BLaER1 treated with 17β-estradiol and CSF1 and Interleukin-3, amounts not matched to agents 10 nM and 100 nM (cell line): Measurements from ENCODE around the gene ATP1A3.

ENCODE experiments used
- H3K27ac ChIP-seq, 11 experiments: shearing (Covaris generic); formaldehyde crosslinking; 2 replicates each; pipeline ENCODE4 v1.8.1; 2022
- H3K27me3 ChIP-seq, 11 experiments: shearing (Covaris generic); formaldehyde crosslinking; 2 replicates each; pipeline ENCODE4 v1.8.1; 2022
- H3K36me3 ChIP-seq, 11 experiments: shearing (Covaris generic); formaldehyde crosslinking; 2 replicates each; pipeline ENCODE4 v1.8.1; 2022
- H3K4me1 ChIP-seq, 10 experiments: shearing (Covaris generic); formaldehyde crosslinking; 2 replicates each; pipeline ENCODE4 v1.8.1; 2022
- H3K4me2 ChIP-seq, 11 experiments: shearing (Covaris generic); formaldehyde crosslinking; 2 replicates each; pipeline ENCODE4 v1.8.1; 2022
- H3K4me3 ChIP-seq, 10 experiments: shearing (Covaris generic); formaldehyde crosslinking; 2 replicates each; pipeline ENCODE4 v1.8.1; 2022
- H3K9ac ChIP-seq, 11 experiments: shearing (Covaris generic); formaldehyde crosslinking; 2 replicates each; pipeline ENCODE4 v1.8.1; 2022
- H3K9me3 ChIP-seq, 11 experiments: shearing (Covaris generic); formaldehyde crosslinking; replicated peaks in 1 of 11; 2 replicates each; pipeline ENCODE4 v1.8.1; 2022
- H4K20me1 ChIP-seq, 11 experiments: shearing (Covaris generic); formaldehyde crosslinking; 2 replicates each; pipeline ENCODE4 v1.8.1; 2022
- Cebpa-rat ChIP-seq, 11 experiments: shearing (Covaris generic); IDR thresholded peaks; 2 replicates each; pipeline ENCODE4 v1.8.1; 2022

The ATP1A3 gene

GRCh38 chr19:42032431-42032830 is 38.4 kb upstream of the ATP1A3 start:
- no peak overlapping the region for H3K4me2 ChIP-seq
- H3K4me3 ChIP-seq = no peak overlapping the region
- H4K20me1 ChIP-seq = peaks cover 0 to 32% (median 0%) of the 10 kb centered on the region in 11 experiments; a peak in 6 of 22 replicates
- no peak overlapping the region for H3K9ac ChIP-seq
- H3K27ac ChIP-seq = no peak overlapping the region
- no peaks in the 10 kb centered on the region for H3K27me3 ChIP-seq
- H3K9me3 ChIP-seq = no peaks in the 10 kb centered on the region
- H3K36me3 ChIP-seq = peaks cover 35 to 85% (median 59%) of the 10 kb centered on the region in 11 experiments
- H3K4me1 ChIP-seq = 0 out of 20 replicates have a peak, but pooled peaks cover 0 to 3% (median 0%) of the 10 kb centered on the region in 10 experiments
- no peak for TF ChIP-seq Cebpa-rat (IDR thresholded peaks at IDR 0.05)

- peaks cover 34 to 85% (median 59%) of the 10 kb centered on the region in 11 experiments for H3K36me3 ChIP-seq
- H3K9me3 ChIP-seq = no peaks in the 10 kb centered on the region
- H3K4me3 ChIP-seq = no peak overlapping the region
- H3K9ac ChIP-seq = no peak overlapping the region
- H3K4me2 ChIP-seq = no peak overlapping the region
- no peaks in the 10 kb centered on the region for H3K27me3 ChIP-seq
- no peak overlapping the region for H3K27ac ChIP-seq
- TF ChIP-seq Cebpa-rat (IDR thresholded peaks at IDR 0.05) = no peak
- peaks cover 0 to 42% (median 0%) of the 10 kb centered on the region in 11 experiments; a peak in 6 of 22 replicates for H4K20me1 ChIP-seq
- 0 out of 20 replicates have a peak, but pooled peaks cover 0 to 3% (median 0%) of the 10 kb centered on the region in 10 experiments for H3K4me1 ChIP-seq
These were observed 36.8 kb upstream of the ATP1A3 start for GRCh38 chr19:42030645-42031440.

- no peaks in the 10 kb centered on the region for H3K27me3 ChIP-seq
- no peak overlapping the region for H3K9ac ChIP-seq
- no peaks in the 10 kb centered on the region for H3K9me3 ChIP-seq
- TF ChIP-seq Cebpa-rat (IDR thresholded peaks at IDR 0.05) = no peak
- no peak overlapping the region for H3K4me2 ChIP-seq
- H3K27ac ChIP-seq = no peak overlapping the region
- H3K4me3 ChIP-seq = no peak overlapping the region
- H4K20me1 ChIP-seq = peaks cover 0 to 51% (median 0%) of the 10 kb centered on the region in 11 experiments; a peak in 8 of 22 replicates
- peaks cover 48 to 97% (median 70%) of the 10 kb centered on the region in 11 experiments for H3K36me3 ChIP-seq
- no peaks in the 10 kb centered on the region for H3K4me1 ChIP-seq
These were observed 34.5 kb upstream of the ATP1A3 start for GRCh38 chr19:42028304-42029216.

- H3K4me1 ChIP-seq = peaks cover 0 to 22% (median 19%) of the 10 kb centered on the region in 10 experiments; a peak in 16 of 20 replicates
- no peaks in the 10 kb centered on the region for H3K27me3 ChIP-seq
- H3K9me3 ChIP-seq = no peaks in the 10 kb centered on the region
- peaks cover 0 to 63% (median 7%) of the 10 kb centered on the region in 11 experiments; a peak in 10 of 22 replicates for H4K20me1 ChIP-seq
- no peak overlapping the region for H3K4me2 ChIP-seq
- peaks cover 43 to 97% (median 71%) of the 10 kb centered on the region in 11 experiments; a peak in 21 of 22 replicates for H3K36me3 ChIP-seq
- no peak overlapping the region for H3K9ac ChIP-seq
- no peak overlapping the region for H3K27ac ChIP-seq
- H3K4me3 ChIP-seq = no peak overlapping the region
- TF ChIP-seq Cebpa-rat (IDR thresholded peaks at IDR 0.05) = no peak
These were observed 30.6 kb upstream of the ATP1A3 start for GRCh38 chr19:42024622-42025111.

GRCh38 chr19:42023943-42024260 is 29.9 kb upstream of the ATP1A3 start:
- Histone ChIP-seq H3K4me3 (no peak overlapping the region), H3K4me2 (no peak overlapping the region), H3K36me3 (peaks cover 43 to 97% (median 71%) of the 10 kb centered on the region in 11 experiments; a peak in 21 of 22 replicates), H4K20me1 (peaks cover 0 to 63% (median 7%) of the 10 kb centered on the region in 11 experiments; a peak in 10 of 22 replicates), H3K27me3 (no peaks in the 10 kb centered on the region), H3K9me3 (no peaks in the 10 kb centered on the region), H3K27ac (no peak overlapping the region), H3K9ac (no peak overlapping the region), H3K4me1 (peaks cover 0 to 28% (median 25%) of the 10 kb centered on the region in 10 experiments; a peak in 19 of 20 replicates)
- no peak for TF ChIP-seq Cebpa-rat (IDR thresholded peaks at IDR 0.05)

- no peak overlapping the region for H3K27ac ChIP-seq
- peaks cover 0 to 57% (median 7%) of the 10 kb centered on the region in 11 experiments; a peak in 10 of 22 replicates for H4K20me1 ChIP-seq
- peaks cover 43 to 96% (median 65%) of the 10 kb centered on the region in 11 experiments; a peak in 21 of 22 replicates for H3K36me3 ChIP-seq
- H3K27me3 ChIP-seq = no peaks in the 10 kb centered on the region
- no peak for TF ChIP-seq Cebpa-rat (IDR thresholded peaks at IDR 0.05)
- no peaks in the 10 kb centered on the region for H3K9me3 ChIP-seq
- H3K4me2 ChIP-seq = no peak overlapping the region
- peaks cover 0 to 32% (median 30%) of the 10 kb centered on the region in 10 experiments; a peak in 19 of 20 replicates for H3K4me1 ChIP-seq
- peak overlapping the region in 2 of 11 experiments; percentile 4 to 9; a peak in 1 of 22 replicates for H3K9ac ChIP-seq
- no peak overlapping the region for H3K4me3 ChIP-seq
These were observed 29.3 kb upstream of the ATP1A3 start for GRCh38 chr19:42023121-42023942.

GRCh38 chr19:42022616-42023015 is 28.6 kb upstream of the ATP1A3 start:
- Histone ChIP-seq H3K27me3 (no peaks in the 10 kb centered on the region), H3K4me2 (peak overlapping the region in 5 of 11 experiments; percentile 34 to 64 (median 61); a peak in 4 of 22 replicates), H3K4me3 (no peak overlapping the region), H3K4me1 (peaks cover 0 to 40% (median 34%) of the 10 kb centered on the region in 10 experiments; a peak in 19 of 20 replicates), H3K36me3 (peaks cover 37 to 96% (median 62%) of the 10 kb centered on the region in 11 experiments; a peak in 21 of 22 replicates), H3K27ac (no peak overlapping the region), H3K9me3 (no peaks in the 10 kb centered on the region), H3K9ac (peak overlapping the region in 3 of 11 experiments; percentile 4 to 15 (median 9); a peak in 2 of 22 replicates), H4K20me1 (peaks cover 0 to 53% (median 7%) of the 10 kb centered on the region in 11 experiments; a peak in 10 of 22 replicates)
- TF ChIP-seq Cebpa-rat (IDR thresholded peaks at IDR 0.05) = no peak

- peaks cover 0 to 43% (median 37%) of the 10 kb centered on the region in 10 experiments; a peak in 19 of 20 replicates for H3K4me1 ChIP-seq
- no peak overlapping the region for H3K4me3 ChIP-seq
- peak overlapping the region in 9 of 11 experiments; percentile 7 to 64 (median 50); a peak in 17 of 22 replicates for H3K4me2 ChIP-seq
- no peaks in the 10 kb centered on the region for H3K27me3 ChIP-seq
- no peak for TF ChIP-seq Cebpa-rat (IDR thresholded peaks at IDR 0.05)
- peaks cover 27 to 96% (median 59%) of the 10 kb centered on the region in 11 experiments; a peak in 19 of 22 replicates for H3K36me3 ChIP-seq
- H4K20me1 ChIP-seq = peaks cover 0 to 58% (median 7%) of the 10 kb centered on the region in 11 experiments; a peak in 10 of 22 replicates
- H3K27ac ChIP-seq = no peak overlapping the region
- H3K9me3 ChIP-seq = no peaks in the 10 kb centered on the region
- H3K9ac ChIP-seq = peak overlapping the region in 3 of 11 experiments; percentile 35 to 52 (median 49); a peak in 2 of 22 replicates
These were observed 27.2 kb upstream of the ATP1A3 start for GRCh38 chr19:42021185-42021584.
